Effector memory CD4-positive, alpha-beta T cell (primary cell): ENCODE results near the gene PELI2.

Source experiments
- DNase-seq, 3 donors: peaks; one replicate each; pipeline ENCODE4 v3.0.0-alpha.2; 2020
- H3K27ac ChIP-seq: 2 replicates; pipeline ENCODE4 v1.7.0; 2013; ENCODE audit warnings: mild to moderate bottlenecking, low read length, moderate library complexity; ENCODE audit not compliant: insufficient read depth, poor library complexity, severe bottlenecking
- H3K27me3 ChIP-seq: replicated peaks from 2 replicates; pipeline ENCODE4 v1.7.0; 2013; ENCODE audit warnings: mild to moderate bottlenecking, low read length; ENCODE audit not compliant: insufficient read depth, control insufficient read depth, poor library complexity, severe bottlenecking
- H3K36me3 ChIP-seq: 2 replicates; pipeline ENCODE4 v1.7.0; 2013; ENCODE audit warnings: mild to moderate bottlenecking, low read length, moderate library complexity; ENCODE audit not compliant: control insufficient read depth, insufficient read depth
- H3K4me1 ChIP-seq: 2 replicates; pipeline ENCODE4 v1.7.0; 2013; ENCODE audit warnings: low read length, mild to moderate bottlenecking; ENCODE audit not compliant: control insufficient read depth, insufficient read depth, poor library complexity, severe bottlenecking
- H3K4me3 ChIP-seq: 2 replicates; pipeline ENCODE4 v1.7.0; 2013; ENCODE audit warnings: low read length, low read depth, mild to moderate bottlenecking; ENCODE audit not compliant: insufficient read depth, poor library complexity, severe bottlenecking
- H3K9me3 ChIP-seq: 2 replicates; pipeline ENCODE4 v1.7.0; 2013; ENCODE audit warnings: mild to moderate bottlenecking, low read length, moderate library complexity; ENCODE audit not compliant: control insufficient read depth

The PELI2 gene

GRCh38 chr14:56224229-56224628, 106.0 kb downstream of the PELI2 start:
- H3K4me1 ChIP-seq: no peaks in the 10 kb centered on the region
- H3K27ac ChIP-seq: no peak overlapping the region
- H3K36me3 ChIP-seq: no peaks in the 10 kb centered on the region
- H3K9me3 ChIP-seq: no peaks in the 10 kb centered on the region
- DNase-seq: no peak
- H3K4me3 ChIP-seq: no peak overlapping the region
- H3K27me3 ChIP-seq: no peaks in the 10 kb centered on the region

GRCh38 chr14:56224691-56225681, 106.8 kb downstream of the PELI2 start:
- no peak for DNase-seq
- H3K9me3 ChIP-seq: no peaks in the 10 kb centered on the region
- no peaks in the 10 kb centered on the region for H3K36me3 ChIP-seq
- H3K27me3 ChIP-seq: no peaks in the 10 kb centered on the region
- no peak overlapping the region for H3K4me3 ChIP-seq
- H3K4me1 ChIP-seq: no peaks in the 10 kb centered on the region
- H3K27ac ChIP-seq: no peak overlapping the region

GRCh38 chr14:56235388-56235787, 117.2 kb downstream of the PELI2 start:
- Histone ChIP-seq H3K27me3 (no peaks in the 10 kb centered on the region), H3K27ac (no peak overlapping the region), H3K4me1 (no peaks in the 10 kb centered on the region), H3K9me3 (no peaks in the 10 kb centered on the region), H3K4me3 (no peak overlapping the region), H3K36me3 (no peaks in the 10 kb centered on the region)
- no peak for DNase-seq

GRCh38 chr14:56237398-56237797, 119.2 kb downstream of the PELI2 start:
- Histone ChIP-seq H3K4me3 (no peak overlapping the region), H3K27me3 (no peaks in the 10 kb centered on the region), H3K36me3 (no peaks in the 10 kb centered on the region), H3K27ac (no peak overlapping the region), H3K4me1 (no peaks in the 10 kb centered on the region), H3K9me3 (no peaks in the 10 kb centered on the region)
- DNase-seq: no peak

- no peak overlapping the region for H3K27ac ChIP-seq
- H3K4me1 ChIP-seq: no peaks in the 10 kb centered on the region
- DNase-seq: no peak
- no peaks in the 10 kb centered on the region for H3K36me3 ChIP-seq
- H3K27me3 ChIP-seq: no peaks in the 10 kb centered on the region
- H3K9me3 ChIP-seq: no peaks in the 10 kb centered on the region
- no peak overlapping the region for H3K4me3 ChIP-seq
These were observed 123.2 kb downstream of the PELI2 start for GRCh38 chr14:56241461-56241860.

- DNase-seq: no peak
- H3K27me3 ChIP-seq: no peaks in the 10 kb centered on the region
- no peak overlapping the region for H3K4me3 ChIP-seq
- H3K9me3 ChIP-seq: no peaks in the 10 kb centered on the region
- no peaks in the 10 kb centered on the region for H3K4me1 ChIP-seq
- H3K36me3 ChIP-seq: no peaks in the 10 kb centered on the region
- no peak overlapping the region for H3K27ac ChIP-seq
These were observed 124.9 kb downstream of the PELI2 start for GRCh38 chr14:56243110-56243509.

- Histone ChIP-seq H3K4me1 (no peaks in the 10 kb centered on the region), H3K4me3 (no peak overlapping the region), H3K27ac (no peak overlapping the region), H3K9me3 (no peaks in the 10 kb centered on the region), H3K36me3 (no peaks in the 10 kb centered on the region), H3K27me3 (no peaks in the 10 kb centered on the region)
- DNase-seq: no peak
These were observed 126.1 kb downstream of the PELI2 start for GRCh38 chr14:56244138-56244789.

GRCh38 chr14:56247495-56248200, 129.4 kb downstream of the PELI2 start:
- H3K36me3 ChIP-seq: no peaks in the 10 kb centered on the region
- no peak for DNase-seq

GRCh38 chr14:56248442-56248841, 130.2 kb downstream of the PELI2 start:
- H3K4me3 ChIP-seq: no peak overlapping the region
- no peaks in the 10 kb centered on the region for H3K9me3 ChIP-seq
- H3K4me1 ChIP-seq: no peaks in the 10 kb centered on the region
- DNase-seq: no peak
- no peak overlapping the region for H3K27ac ChIP-seq
- no peaks in the 10 kb centered on the region for H3K36me3 ChIP-seq
- no peaks in the 10 kb centered on the region for H3K27me3 ChIP-seq

More at GRCh38 chr14:56247495-56248200, 129.4 kb downstream of the PELI2 start:
- no peak overlapping the region for H3K4me3 ChIP-seq
- H3K9me3 ChIP-seq: no peaks in the 10 kb centered on the region
- no peaks in the 10 kb centered on the region for H3K27me3 ChIP-seq
- H3K4me1 ChIP-seq: no peaks in the 10 kb centered on the region
- H3K27ac ChIP-seq: no peak overlapping the region
